Neural progenitor cell (in vitro differentiated cells): ENCODE data around the gene DEUP1. TPM values are rescaled to one million over a fixed set of nuclear protein-coding genes. Genes with fewer than 3 reads are reported as not detected.

Experiments used
- DNase-seq: peaks from one replicate; pipeline ENCODE4 v3.0.0-alpha.2; 2016; ENCODE audit warnings: low spot score
- H2AFZ ChIP-seq: fragments of 200-600 bp; sonication (generic); replicated peaks from 2 replicates; pipeline ENCODE4 v1.6.1; 2016; ENCODE audit warnings: antibody characterized with exemption
- H3F3A ChIP-seq: fragments of 200-600 bp; sonication (generic); 2 replicates; pipeline ENCODE4 v1.6.1; 2016; ENCODE audit warnings: antibody characterized with exemption, low read depth
- H3K27ac ChIP-seq: fragments of 200-600 bp; sonication (generic); 2 replicates; pipeline ENCODE4 v1.5.1; 2016; ENCODE audit warnings: mild to moderate bottlenecking
- H3K27me3 ChIP-seq: fragments of 200-600 bp; sonication (generic); 2 replicates; pipeline ENCODE4 v1.6.1; 2016; ENCODE audit warnings: mild to moderate bottlenecking, moderate library complexity
- H3K36me3 ChIP-seq: fragments of 200-600 bp; sonication (generic); 2 replicates; pipeline ENCODE4 v1.5.1; 2016
- H3K4me1 ChIP-seq: fragments of 200-600 bp; sonication (generic); 2 replicates; pipeline ENCODE4 v1.6.1; 2016; ENCODE audit warnings: mixed run types
- H3K4me2 ChIP-seq: fragments of 200-600 bp; sonication (generic); 2 replicates; pipeline ENCODE4 v1.6.1; 2016
- H3K4me3 ChIP-seq: fragments of 200-600 bp; sonication (generic); 2 replicates; pipeline ENCODE4 v1.5.1; 2016
- H3K79me2 ChIP-seq: fragments of 200-600 bp; sonication (generic); 2 replicates; pipeline ENCODE4 v1.6.1; 2016; ENCODE audit warnings: low read depth
- H3K9ac ChIP-seq: fragments of 200-600 bp; sonication (generic); 2 replicates; pipeline ENCODE4 v1.6.1; 2016
- H3K9me3 ChIP-seq: fragments of 200-600 bp; sonication (generic); 2 replicates; pipeline ENCODE4 v1.5.1; 2016; ENCODE audit warnings: low read depth
- H4K20me1 ChIP-seq: fragments of 200-600 bp; sonication (generic); 2 replicates; pipeline ENCODE4 v1.6.1; 2016; ENCODE audit warnings: low read depth
- H3K27ac Mint-ChIP-seq: 3 replicates; pipeline ENCODE4 v1.8.0; 2021; ENCODE audit warnings: mixed read lengths
- H3K27me3 Mint-ChIP-seq: 2 replicates; pipeline ENCODE4 v1.8.0; 2022; ENCODE audit warnings: low read depth, mild to moderate bottlenecking, inconsistent platforms, moderate library complexity, mixed read lengths; ENCODE audit not compliant: insufficient read depth
- H3K36me3 Mint-ChIP-seq: 3 replicates; pipeline ENCODE4 v1.8.0; 2021; ENCODE audit warnings: mixed read lengths
- H3K4me1 Mint-ChIP-seq: 3 replicates; pipeline ENCODE4 v1.8.0; 2021; ENCODE audit warnings: mixed read lengths
- H3K4me3 Mint-ChIP-seq: 3 replicates; pipeline ENCODE4 v1.8.0; 2021; ENCODE audit warnings: mild to moderate bottlenecking, moderate library complexity, mixed read lengths
- H3K9me3 Mint-ChIP-seq: 3 replicates; pipeline ENCODE4 v1.8.0; 2020; ENCODE audit warnings: mixed read lengths
- CTCF ChIP-seq: fragments of 200-600 bp; sonication (generic); IDR thresholded peaks from 2 replicates; pipeline ENCODE4 v1.5.1; 2017; ENCODE audit warnings: antibody characterized with exemption, mild to moderate bottlenecking
- EZH2 ChIP-seq: fragments of 200-600 bp; sonication (generic); IDR thresholded peaks from 2 replicates; pipeline ENCODE4 v1.6.1; 2017; ENCODE audit warnings: antibody characterized with exemption, mild to moderate bottlenecking, moderate library complexity
- EZH2phosphoT487 ChIP-seq: fragments of 200-600 bp; sonication (generic); IDR thresholded peaks from 2 replicates; pipeline ENCODE4 v1.6.1; 2017; ENCODE audit warnings: antibody characterized with exemption
- total RNA-seq: library from RNA; depleted of rRNA; stranded (reverse); fragments of >200 nt; gene quantifications from 2 replicates; pipeline ENCODE4 v1.2.3, GENCODE V29; 2015; ENCODE audit warnings: low replicate concordance

Gene DEUP1
- total RNA-seq, 1 donor from 2014 or later, result not detected

DNA sequence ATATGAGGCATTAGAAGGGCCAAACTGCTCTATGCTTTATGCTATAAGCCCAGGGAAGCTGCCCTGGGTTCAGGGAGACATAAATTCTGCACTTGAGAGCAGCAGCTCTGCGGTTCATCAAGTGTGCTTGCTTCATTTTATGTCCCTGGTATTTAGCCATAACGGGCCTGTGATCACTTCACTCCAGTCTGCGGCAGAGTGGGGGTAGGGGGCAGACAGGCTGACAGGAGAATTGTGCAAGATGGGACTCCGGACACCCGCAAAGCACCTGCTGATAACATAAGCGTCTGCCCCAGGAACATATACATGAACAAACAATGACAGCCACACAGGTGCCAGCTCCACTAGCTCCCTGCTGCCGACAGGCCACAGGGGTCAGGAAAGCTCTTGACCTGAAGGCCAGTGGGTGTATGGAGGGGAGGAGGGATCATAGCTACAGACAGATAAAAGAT is 156.5 kb downstream of the DEUP1 start:
- DNase-seq, result no peak
- TF ChIP-seq CTCF, result no peak
- no peak for TF ChIP-seq EZH2phosphoT487
- no peak for TF ChIP-seq EZH2
- H3K27me3 Mint-ChIP-seq, result no peaks in the 10 kb centered on the region
- no peak overlapping the region for H3K27ac ChIP-seq
- H3K4me3 ChIP-seq, result no peak overlapping the region
- no peak overlapping the region for H3K4me2 ChIP-seq
- H3K9me3 ChIP-seq, result no peaks in the 10 kb centered on the region
- no peak overlapping the region for H3K4me3 Mint-ChIP-seq
- H3K36me3 ChIP-seq, result no peaks in the 10 kb centered on the region
- no peak overlapping the region for H3K9ac ChIP-seq
- peaks cover 60% of the 10 kb centered on the region for H3K4me1 ChIP-seq
- H3F3A ChIP-seq, result no peaks in the 10 kb centered on the region
- H3K4me1 Mint-ChIP-seq, result peaks cover 31% of the 10 kb centered on the region
- no peaks in the 10 kb centered on the region for H3K79me2 ChIP-seq
- H3K36me3 Mint-ChIP-seq, result peaks cover 3% of the 10 kb centered on the region
- H3K27ac Mint-ChIP-seq, result no peak overlapping the region
- peaks cover 39% of the 10 kb centered on the region for H4K20me1 ChIP-seq
- H3K9me3 Mint-ChIP-seq, result no peaks in the 10 kb centered on the region
- H2AFZ ChIP-seq, result no peak overlapping the region
- no peaks in the 10 kb centered on the region for H3K27me3 ChIP-seq

Other genes with a start within 250 kb of the DEUP1 start
- 31.6 and 67.6 TPM in 2 replicates for gene SLC36A4, start 132.8 kb upstream of the DEUP1 start, total RNA-seq
- 27.8 and 35.1 TPM in 2 replicates for gene SMCO4, start 212.6 kb downstream of the DEUP1 start, total RNA-seq